Measurements from ENCODE around the gene PIP4K2A. TPM values are rescaled to one million over a fixed set of nuclear protein-coding genes. Genes with fewer than 3 reads are reported as not detected.
A peak's percentile ranks its signal among the peaks of the same experiment; 100 is the strongest.

The PIP4K2A gene
- total and polyA plus RNA-seq, 10 donors, result 30.1 to 168 (median 101) TPM

GRCh38 chr10:22573820-22574569 lies 140.4 kb downstream of the PIP4K2A start:
- H3K4me1 ChIP-seq, result peaks cover 0 to 62% (median 13%) of the 10 kb centered on the region in 6 donors
- no peak for DNase-seq
- H3K27ac ChIP-seq, result peak overlapping the region in 5 of 8 donors; percentile 1 to 58 (median 45)
- H3K36me3 ChIP-seq, result peaks cover 0 to 95% (median 48%) of the 10 kb centered on the region in 6 donors
- TF ChIP-seq POLR2AphosphoS5 (IDR thresholded peaks at IDR 0.05) (peak in 2 of 3 donors; percentile 43 to 45), CTCF (IDR thresholded peaks at IDR 0.05 in 8 of 11, conservative IDR thresholded peaks at IDR 0.05 in 3 of 11) (peak in 8 of 11 experiments; percentile 17 to 54 (median 46)), POLR2A (IDR thresholded peaks at IDR 0.05) (no peak)
- 44 to 55% (median 51%) methylated on average over 7 of the region's 7 CpGs for WGBS, 5 donors
- intact Hi-C loops (cut with DNase I; ENCODE audit: low total_unique reads), result loop anchor here (10.0 kb wide), 2 partner anchors 411 to 569 kb away; partner anchors contain the start of gene DNAJC1
- H3K27me3 ChIP-seq (replicated peaks in 1 of 7), result no peaks in the 10 kb centered on the region
- H3K4me3 ChIP-seq, result no peak overlapping the region
- H3K9me3 ChIP-seq, result no peaks in the 10 kb centered on the region

- DNase-seq, result no peak
- H3K9me3 ChIP-seq, result no peaks in the 10 kb centered on the region
- H3K4me3 ChIP-seq, result no peak overlapping the region
- peaks cover 0 to 79% (median 13%) of the 10 kb centered on the region in 6 donors for H3K4me1 ChIP-seq
- TF ChIP-seq POLR2AphosphoS5 (IDR thresholded peaks at IDR 0.05) (no peak), POLR2A (IDR thresholded peaks at IDR 0.05) (no peak), CTCF (IDR thresholded peaks at IDR 0.05 in 8 of 11, conservative IDR thresholded peaks at IDR 0.05 in 3 of 11) (no peak)
- H3K27ac ChIP-seq, result peak overlapping the region in 3 of 8 donors; percentile 37 to 71 (median 37)
- intact Hi-C loops (cut with DNase I; ENCODE audit: low total_unique reads), result loop anchor here (10.0 kb wide), 2 partner anchors 414 to 566 kb away; partner anchors contain the start of gene DNAJC1
- H3K27me3 ChIP-seq (replicated peaks in 1 of 7), result no peaks in the 10 kb centered on the region
- 64 to 81% (median 70%) methylated on average over 6 of the region's 6 CpGs for WGBS, 5 donors
- H3K36me3 ChIP-seq, result peaks cover 3 to 95% (median 47%) of the 10 kb centered on the region in 6 donors
These were observed 143.5 kb downstream of the PIP4K2A start for GRCh38 chr10:22570733-22571430.

- no peaks in the 10 kb centered on the region for H3K9me3 ChIP-seq
These were observed 144.1 kb downstream of the PIP4K2A start for GRCh38 chr10:22570234-22570633.

More at GRCh38 chr10:22570234-22570633, 144.1 kb downstream of the PIP4K2A start:
- Histone ChIP-seq H3K27ac (peak overlapping the region in 3 of 8 donors; percentile 37 to 71 (median 37)), H3K27me3 (replicated peaks in 1 of 7) (no peaks in the 10 kb centered on the region), H3K4me3 (no peak overlapping the region), H3K4me1 (peaks cover 0 to 77% (median 13%) of the 10 kb centered on the region in 6 donors), H3K36me3 (peaks cover 3 to 95% (median 45%) of the 10 kb centered on the region in 6 donors)
- no peak for DNase-seq
- intact Hi-C loops (cut with DNase I; ENCODE audit: low total_unique reads), result loop anchor here (10.0 kb wide), 2 partner anchors 415 to 565 kb away; partner anchors contain the start of gene DNAJC1
- no peak for TF ChIP-seq CTCF (IDR thresholded peaks at IDR 0.05 in 8 of 11, conservative IDR thresholded peaks at IDR 0.05 in 3 of 11)
- peak in 1 of 3 donors; percentile 12 for TF ChIP-seq POLR2AphosphoS5 (IDR thresholded peaks at IDR 0.05)
- WGBS, 5 donors, result 75 to 85% (median 80%) methylated on average over 4 of the region's 4 CpGs

All from spleen (tissue), 11 donors.